Hepatocyte (in vitro differentiated cells): ENCODE data around the gene SDK1. TPM values are rescaled to one million over a fixed set of nuclear protein-coding genes. Genes with fewer than 3 reads are reported as not detected.

ENCODE experiments used
- DNase-seq: peaks from one replicate; pipeline ENCODE4 v3.0.0-alpha.2; 2016; ENCODE audit warnings: low spot score
- H2AFZ ChIP-seq: fragments of 200-600 bp; sonication (generic); 2 replicates; pipeline ENCODE4 v1.6.0; 2016; ENCODE audit warnings: antibody characterized with exemption, mild to moderate bottlenecking
- H3K27ac ChIP-seq: fragments of 200-600 bp; sonication (generic); 2 replicates; pipeline ENCODE4 v1.5.1; 2016; ENCODE audit warnings: mild to moderate bottlenecking
- H3K27me3 ChIP-seq: fragments of 200-600 bp; sonication (generic); 2 replicates; pipeline ENCODE4 v1.6.1; 2016
- H3K36me3 ChIP-seq: fragments of 200-600 bp; sonication (generic); replicated peaks from 2 replicates; pipeline ENCODE4 v1.5.1; 2016; ENCODE audit warnings: low read depth; ENCODE audit not compliant: insufficient read depth
- H3K4me1 ChIP-seq: fragments of 200-600 bp; sonication (generic); 2 replicates; pipeline ENCODE4 v1.5.1; 2016; ENCODE audit warnings: mild to moderate bottlenecking, moderate library complexity; ENCODE audit not compliant: insufficient read depth
- H3K4me2 ChIP-seq: fragments of 200-600 bp; sonication (generic); 2 replicates; pipeline ENCODE4 v1.6.0; 2016
- H3K4me3 ChIP-seq: fragments of 200-600 bp; sonication (generic); 2 replicates; pipeline ENCODE4 v1.5.1; 2016; ENCODE audit warnings: mild to moderate bottlenecking
- H3K79me2 ChIP-seq: fragments of 200-600 bp; sonication (generic); 2 replicates; pipeline ENCODE4 v1.6.0; 2017; ENCODE audit warnings: mild to moderate bottlenecking
- H3K9me2 ChIP-seq: fragments of 200-600 bp; sonication (generic); replicated peaks from 2 replicates; pipeline ENCODE4 v1.6.0; 2017; ENCODE audit warnings: mild to moderate bottlenecking; ENCODE audit not compliant: insufficient read depth
- H3K9me3 ChIP-seq: fragments of 200-600 bp; sonication (generic); 2 replicates; pipeline ENCODE4 v1.5.1; 2016; ENCODE audit warnings: low read depth, mild to moderate bottlenecking
- H4K20me1 ChIP-seq: fragments of 200-600 bp; sonication (generic); 2 replicates; pipeline ENCODE4 v1.6.0; 2016; ENCODE audit warnings: mild to moderate bottlenecking; ENCODE audit not compliant: insufficient read depth, poor library complexity, severe bottlenecking
- EZH2 ChIP-seq: fragments of 200-600 bp; sonication (generic); IDR thresholded peaks from 2 replicates; pipeline ENCODE4 v1.6.1; 2016; ENCODE audit warnings: antibody characterized with exemption, mild to moderate bottlenecking, borderline replicate concordance
- EZH2phosphoT487 ChIP-seq: fragments of 200-600 bp; sonication (generic); IDR thresholded peaks from one replicate; pipeline ENCODE4 v1.6.1; 2018; ENCODE audit warnings: antibody characterized with exemption, mild to moderate bottlenecking, low read depth, moderate library complexity; ENCODE audit not compliant: unreplicated experiment, severe bottlenecking
- WGBS: methylation state at CpG from one replicate; pipeline ENCODE4 v1.1.6; 2016; ENCODE audit warnings: low lambda C conversion rate; ENCODE audit errors: missing lambda C conversion rate; 5-methylcytosine and 5-hydroxymethylcytosine counted together
- polyA plus RNA-seq: library from polyadenylated mRNA; unstranded; fragments of >200 nt; fragmentation: Nextera tagmentation; extraction: Ambion mirVana; gene quantifications from 2 replicates; pipeline ENCODE4 v1.2.1, GENCODE V29; 2016
- total RNA-seq: library from RNA; depleted of rRNA; stranded (reverse); fragments of >200 nt; gene quantifications from 2 replicates; pipeline ENCODE4 v1.2.3, GENCODE V29; 2014
- TF ChIP-seq, protein P1 (sequence below): fragments of 200-600 bp; sonication (generic); IDR thresholded peaks from 2 replicates; pipeline ENCODE4 v1.5.1; 2016; ENCODE audit warnings: antibody characterized with exemption, mild to moderate bottlenecking; ENCODE audit not compliant: poor library complexity

SDK1 gene
- total and polyA plus RNA-seq, 2 experiments from 2014 or later, result 4.3 to 10.0 TPM

GRCh38 chr7:4134631-4135030 is 833.6 kb downstream of the SDK1 start:
- Histone ChIP-seq H3K4me2 (peak overlapping the region; percentile 9), H3K9me2 (no peaks in the 10 kb centered on the region), H2AFZ (no peak overlapping the region), H3K36me3 (no peaks in the 10 kb centered on the region), H3K27ac (peak overlapping the region; percentile 57), H3K4me3 (no peak overlapping the region), H3K9me3 (no peaks in the 10 kb centered on the region), H3K79me2 (no peaks in the 10 kb centered on the region), H3K27me3 (no peaks in the 10 kb centered on the region), H4K20me1 (no peaks in the 10 kb centered on the region), H3K4me1 (peaks cover 20% of the 10 kb centered on the region)
- 86% methylated on average over 20 of the region's 20 CpGs for WGBS
- DNase-seq, result peak; percentile 44
- TF ChIP-seq EZH2 (no peak), EZH2phosphoT487 (no peak)

- Histone ChIP-seq H3K27ac (no peak overlapping the region), H3K27me3 (no peaks in the 10 kb centered on the region), H3K4me1 (peaks cover 25% of the 10 kb centered on the region), H3K9me3 (no peaks in the 10 kb centered on the region), H2AFZ (no peak overlapping the region), H3K4me3 (no peak overlapping the region), H4K20me1 (no peaks in the 10 kb centered on the region), H3K36me3 (no peaks in the 10 kb centered on the region), H3K79me2 (no peaks in the 10 kb centered on the region), H3K9me2 (no peaks in the 10 kb centered on the region), H3K4me2 (no peak overlapping the region)
- DNase-seq, result no peak
- 87% methylated on average over 12 of the region's 12 CpGs for WGBS
- no peak for TF ChIP-seq EZH2
- TF ChIP-seq, protein P1, sequence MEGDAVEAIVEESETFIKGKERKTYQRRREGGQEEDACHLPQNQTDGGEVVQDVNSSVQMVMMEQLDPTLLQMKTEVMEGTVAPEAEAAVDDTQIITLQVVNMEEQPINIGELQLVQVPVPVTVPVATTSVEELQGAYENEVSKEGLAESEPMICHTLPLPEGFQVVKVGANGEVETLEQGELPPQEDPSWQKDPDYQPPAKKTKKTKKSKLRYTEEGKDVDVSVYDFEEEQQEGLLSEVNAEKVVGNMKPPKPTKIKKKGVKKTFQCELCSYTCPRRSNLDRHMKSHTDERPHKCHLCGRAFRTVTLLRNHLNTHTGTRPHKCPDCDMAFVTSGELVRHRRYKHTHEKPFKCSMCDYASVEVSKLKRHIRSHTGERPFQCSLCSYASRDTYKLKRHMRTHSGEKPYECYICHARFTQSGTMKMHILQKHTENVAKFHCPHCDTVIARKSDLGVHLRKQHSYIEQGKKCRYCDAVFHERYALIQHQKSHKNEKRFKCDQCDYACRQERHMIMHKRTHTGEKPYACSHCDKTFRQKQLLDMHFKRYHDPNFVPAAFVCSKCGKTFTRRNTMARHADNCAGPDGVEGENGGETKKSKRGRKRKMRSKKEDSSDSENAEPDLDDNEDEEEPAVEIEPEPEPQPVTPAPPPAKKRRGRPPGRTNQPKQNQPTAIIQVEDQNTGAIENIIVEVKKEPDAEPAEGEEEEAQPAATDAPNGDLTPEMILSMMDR, result no peak
- TF ChIP-seq EZH2phosphoT487, result no peak
These were observed 834.2 kb downstream of the SDK1 start for GRCh38 chr7:4135301-4135700.

DNA sequence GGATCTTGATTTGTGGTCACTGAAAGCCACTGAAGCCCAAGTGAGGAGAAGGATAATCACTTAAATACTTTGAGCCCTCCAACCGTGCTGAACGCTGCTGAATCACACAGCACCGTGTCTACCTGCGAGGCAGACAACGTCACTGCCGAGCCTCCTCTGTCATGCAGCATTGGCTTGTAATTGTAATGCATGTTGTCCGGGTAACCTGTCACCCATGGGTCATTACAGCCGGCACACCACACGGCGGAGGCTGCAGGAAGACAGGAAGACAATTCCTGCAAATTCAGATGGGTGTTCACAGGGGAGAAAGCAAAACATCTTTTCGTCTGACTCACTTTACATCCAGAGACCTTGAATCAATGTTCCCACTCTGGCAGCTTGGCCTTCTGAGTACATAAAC is 835.0 kb downstream of the SDK1 start:
- H3K4me2 ChIP-seq, result no peak overlapping the region
- no peaks in the 10 kb centered on the region for H3K9me3 ChIP-seq
- H3K27me3 ChIP-seq, result no peaks in the 10 kb centered on the region
- no peaks in the 10 kb centered on the region for H3K9me2 ChIP-seq
- TF ChIP-seq EZH2phosphoT487 (no peak), EZH2 (no peak)
- TF ChIP-seq, protein P1, result no peak
- H3K4me3 ChIP-seq, result no peak overlapping the region
- no peaks in the 10 kb centered on the region for H4K20me1 ChIP-seq
- peaks cover 32% of the 10 kb centered on the region for H3K4me1 ChIP-seq
- H2AFZ ChIP-seq, result no peak overlapping the region
- H3K27ac ChIP-seq, result no peak overlapping the region
- no peak for DNase-seq
- no peaks in the 10 kb centered on the region for H3K36me3 ChIP-seq
- H3K79me2 ChIP-seq, result no peaks in the 10 kb centered on the region
- WGBS, result 74% methylated on average over 11 of the region's 11 CpGs

GRCh38 chr7:4136501-4137110 is 835.6 kb downstream of the SDK1 start:
- H3K4me2 ChIP-seq, result no peak overlapping the region
- whole genome bisulfite sequencing, result 93% methylated on average over 23 of the region's 23 CpGs

More at GRCh38 chr7:4136501-4137110, 835.6 kb downstream of the SDK1 start:
- H3K36me3 ChIP-seq, result no peaks in the 10 kb centered on the region
- H4K20me1 ChIP-seq, result no peaks in the 10 kb centered on the region
- peaks cover 32% of the 10 kb centered on the region for H3K4me1 ChIP-seq
- H3K27me3 ChIP-seq, result no peaks in the 10 kb centered on the region
- no peaks in the 10 kb centered on the region for H3K9me2 ChIP-seq
- no peak for DNase-seq
- H3K9me3 ChIP-seq, result no peaks in the 10 kb centered on the region
- no peak for TF ChIP-seq EZH2phosphoT487
- TF ChIP-seq, protein P1, result no peak
- TF ChIP-seq EZH2, result no peak
- H3K4me3 ChIP-seq, result no peak overlapping the region
- no peak overlapping the region for H2AFZ ChIP-seq
- H3K27ac ChIP-seq, result no peak overlapping the region
- no peaks in the 10 kb centered on the region for H3K79me2 ChIP-seq
